ENCODE results near the gene TBX15. TPM values are rescaled to one million over a fixed set of nuclear protein-coding genes. Genes with fewer than 3 reads are reported as not detected.
A peak's percentile ranks its signal among the peaks of the same experiment; 100 is the strongest.

Gene TBX15
- total and polyA plus RNA-seq, 2 experiments from 2014 or later: 0.21 TPM; not detected in 1

- H3K9me3 Mint-ChIP-seq: no peaks in the 10 kb centered on the region; the same call in 2 of the 3 replicates
- peak overlapping the region; percentile 71 for H3K4me2 ChIP-seq
- H3K27me3 ChIP-seq (ENCODE audit: insufficient read depth): peaks cover 100% of the 10 kb centered on the region
- H3K9me2 ChIP-seq (ENCODE audit: insufficient read depth): no peaks in the 10 kb centered on the region
- peaks cover 100% of the 10 kb centered on the region for H3K27me3 Mint-ChIP-seq (ENCODE audit: insufficient read depth, low read depth, poor library complexity)
- peaks cover 16% of the 10 kb centered on the region for H4K20me1 ChIP-seq (replicated peaks; ENCODE audit: insufficient read depth)
- peaks cover 63% of the 10 kb centered on the region for H3K4me1 Mint-ChIP-seq
- no peak overlapping the region for H2AFZ ChIP-seq
- no peak for ATAC-seq
- peak overlapping the region; percentile 53 for H3K4me3 ChIP-seq
- DNase-seq (ENCODE audit: low spot score): no peak
- H3K36me3 ChIP-seq (ENCODE audit: insufficient read depth): no peaks in the 10 kb centered on the region
- peaks cover 15% of the 10 kb centered on the region for H3F3A ChIP-seq (replicated peaks; ENCODE audit: low read depth)
- TF ChIP-seq POLR2AphosphoS5 (IDR thresholded peaks at IDR 0.05; ENCODE audit: low read depth) (no peak), EZH2 (IDR thresholded peaks at IDR 0.05; ENCODE audit: low read depth, unreplicated experiment) (peak; percentile 62)
- no peaks in the 10 kb centered on the region for H3K36me3 Mint-ChIP-seq (ENCODE audit: low read depth)
- no peaks in the 10 kb centered on the region for H3K79me2 ChIP-seq (replicated peaks; ENCODE audit: insufficient read depth)
- H3K27ac ChIP-seq (ENCODE audit: low read depth): no peak overlapping the region
- H3K27ac Mint-ChIP-seq: no peak overlapping the region
- peak overlapping the region; percentile 53 for H3K4me3 Mint-ChIP-seq
- peaks cover 69% of the 10 kb centered on the region for H3K4me1 ChIP-seq (ENCODE audit: insufficient read depth)
Observed at GRCh38 chr1:119002028-119002686, 14.0 kb upstream of the TBX15 start.

- ATAC-seq: peak; percentile 30
- peak; percentile 60 for DNase-seq (ENCODE audit: low spot score)
- Mint-ChIP-seq H3K36me3 (ENCODE audit: low read depth) (no peaks in the 10 kb centered on the region), H3K4me3 (peak overlapping the region; percentile 68), H3K9me3 (no peaks in the 10 kb centered on the region; the same call in 2 of the 3 replicates), H3K27ac (no peak overlapping the region), H3K27me3 (ENCODE audit: insufficient read depth, low read depth, poor library complexity) (peaks cover 100% of the 10 kb centered on the region), H3K4me1 (peaks cover 62% of the 10 kb centered on the region)
- H3K79me2 ChIP-seq (replicated peaks; ENCODE audit: insufficient read depth): no peaks in the 10 kb centered on the region
- no peaks in the 10 kb centered on the region for H3K36me3 ChIP-seq (ENCODE audit: insufficient read depth)
- TF ChIP-seq CREB1 (CRISPR knock-in tag; IDR thresholded peaks at IDR 0.05; ENCODE audit: low read depth): no peak
- TF ChIP-seq EZH2 (IDR thresholded peaks at IDR 0.05; ENCODE audit: low read depth, unreplicated experiment): peak; percentile 65
- no peak for TF ChIP-seq REST (IDR thresholded peaks at IDR 0.05; ENCODE audit: unreplicated experiment)
- TF ChIP-seq POLR2AphosphoS5 (IDR thresholded peaks at IDR 0.05; ENCODE audit: low read depth): no peak
- TF ChIP-seq ZNF114 (CRISPR knock-in tag; IDR thresholded peaks at IDR 0.05): no peak
- TF ChIP-seq NANOG (IDR thresholded peaks at IDR 0.05; ENCODE audit: borderline replicate concordance): no peak
- TF ChIP-seq ZNF331 (CRISPR knock-in tag; IDR thresholded peaks at IDR 0.05; ENCODE audit: low read depth): no peak
- TF ChIP-seq CTCF (conservative IDR thresholded peaks at IDR 0.05; ENCODE audit: low read depth in 2 of 2): no peak
- TF ChIP-seq EZH2phosphoT487 (IDR thresholded peaks at IDR 0.05; ENCODE audit: unreplicated experiment): peak; percentile 88
- peaks cover 15% of the 10 kb centered on the region for H3F3A ChIP-seq (replicated peaks; ENCODE audit: low read depth)
- no peaks in the 10 kb centered on the region for H3K9me2 ChIP-seq (ENCODE audit: insufficient read depth)
- H3K27me3 ChIP-seq (ENCODE audit: insufficient read depth): peaks cover 100% of the 10 kb centered on the region
- peaks cover 16% of the 10 kb centered on the region for H4K20me1 ChIP-seq (replicated peaks; ENCODE audit: insufficient read depth)
- H3K27ac ChIP-seq (ENCODE audit: low read depth): no peak overlapping the region
- H2AFZ ChIP-seq: peak overlapping the region; percentile 88; the same call in 1 of the 2 replicates
- H3K4me2 ChIP-seq: peak overlapping the region; percentile 81
- H3K4me3 ChIP-seq: peak overlapping the region; percentile 53
- peaks cover 68% of the 10 kb centered on the region for H3K4me1 ChIP-seq (ENCODE audit: insufficient read depth)
Observed at GRCh38 chr1:119001181-119002027, 13.3 kb upstream of the TBX15 start.

Measured in GM23338 (cell line).